Dendritic cell treated with granulocyte-macrophage colony-stimulating factor and Interleukin-4, amounts not matched to agents 40 ng/mL and 50 ng/mL, for 4 days (primary cell): ENCODE results near the gene CACNA2D1.

Source experiments
- H3K27ac Mint-ChIP-seq: one replicate; pipeline ENCODE4 v1.8.0; 2022; ENCODE audit warnings: mild to moderate bottlenecking, mixed read lengths
- H3K27me3 Mint-ChIP-seq: one replicate; pipeline ENCODE4 v1.8.0; 2022; ENCODE audit warnings: mild to moderate bottlenecking, mixed read lengths
- H3K36me3 Mint-ChIP-seq: one replicate; pipeline ENCODE4 v1.8.0; 2022; ENCODE audit warnings: low read depth, mixed read lengths
- H3K4me1 Mint-ChIP-seq: one replicate; pipeline ENCODE4 v1.8.0; 2022; ENCODE audit warnings: low read depth, mixed read lengths
- H3K4me3 Mint-ChIP-seq: one replicate; pipeline ENCODE4 v1.8.0; 2022; ENCODE audit warnings: mild to moderate bottlenecking, moderate library complexity, mixed read lengths
- H3K9me3 Mint-ChIP-seq: one replicate; pipeline ENCODE4 v1.8.0; 2022; ENCODE audit warnings: mixed read lengths
- intact Hi-C: fragments of 100-400 bp; cut with micrococcal nuclease; formaldehyde crosslinking; loops from one replicate; pipeline ENCODE4 v1.15.0; 2022

CACNA2D1 gene

DNA sequence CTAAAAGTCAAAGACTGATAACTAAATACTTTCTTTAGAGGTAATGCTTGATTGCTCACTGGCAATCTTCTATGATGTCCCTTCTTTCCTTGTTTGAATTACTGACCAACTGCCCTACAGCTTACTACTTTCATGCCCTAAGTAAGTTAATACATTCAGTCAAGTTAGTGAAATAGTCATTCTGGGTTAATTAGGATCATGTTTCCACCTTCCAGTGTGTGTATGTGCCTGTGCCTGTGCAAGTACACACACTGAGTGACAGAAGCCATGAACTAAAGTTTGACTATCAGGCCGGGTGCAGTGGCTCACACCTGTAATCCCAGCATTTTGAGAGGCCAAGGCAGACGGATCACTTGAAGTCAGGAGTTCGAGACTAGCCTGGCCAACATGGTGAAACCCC lies 187.9 kb downstream of the CACNA2D1 start:
- H3K4me3 Mint-ChIP-seq = no peak overlapping the region
- intact Hi-C loops = no loop called here
- no peaks in the 10 kb centered on the region for H3K9me3 Mint-ChIP-seq
- no peaks in the 10 kb centered on the region for H3K4me1 Mint-ChIP-seq
- no peaks in the 10 kb centered on the region for H3K27me3 Mint-ChIP-seq
- no peaks in the 10 kb centered on the region for H3K36me3 Mint-ChIP-seq
- H3K27ac Mint-ChIP-seq = no peak overlapping the region

DNA sequence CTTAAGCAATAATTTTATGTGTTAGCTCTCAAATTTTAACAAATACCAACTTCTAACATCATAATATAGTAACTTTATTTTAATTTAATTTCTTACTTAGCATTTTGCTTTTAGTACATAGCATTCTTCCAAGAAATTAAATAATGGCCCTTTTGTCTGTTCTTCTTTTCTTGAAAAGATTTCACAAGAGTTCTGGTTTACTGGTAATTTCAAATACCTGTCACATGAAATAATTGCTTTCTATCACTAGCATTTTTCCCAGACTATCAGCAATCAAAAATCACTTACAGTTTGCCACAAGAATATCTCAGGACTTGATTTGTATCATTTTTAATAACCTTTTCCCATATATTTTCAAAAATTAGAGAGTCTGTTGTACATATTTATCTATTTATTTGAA lies 193.0 kb downstream of the CACNA2D1 start:
- intact Hi-C loops = no loop called here
- Mint-ChIP-seq H3K27ac (no peak overlapping the region), H3K9me3 (no peaks in the 10 kb centered on the region), H3K4me3 (no peak overlapping the region), H3K4me1 (no peaks in the 10 kb centered on the region), H3K27me3 (no peaks in the 10 kb centered on the region), H3K36me3 (no peaks in the 10 kb centered on the region)

DNA sequence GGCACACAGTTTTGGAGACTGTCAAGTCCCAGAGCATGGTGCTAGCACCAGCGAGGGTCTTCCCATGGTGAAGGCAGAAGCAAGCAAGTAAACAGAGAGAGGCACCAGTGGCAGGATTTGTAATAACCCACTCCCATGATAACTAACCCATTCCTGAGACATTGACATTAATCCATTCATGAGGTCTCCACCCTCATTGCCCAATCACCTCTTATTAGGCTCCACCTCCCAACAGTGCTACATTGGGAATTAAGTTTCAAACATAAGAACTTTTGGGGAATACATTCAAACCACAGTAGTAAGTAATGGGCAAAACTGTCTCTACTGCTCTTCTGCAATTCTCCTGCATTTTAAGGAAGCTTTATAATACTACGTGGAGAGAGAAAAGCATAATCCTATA lies 193.6 kb downstream of the CACNA2D1 start:
- Mint-ChIP-seq H3K4me3 (no peak overlapping the region), H3K36me3 (no peaks in the 10 kb centered on the region), H3K27me3 (no peaks in the 10 kb centered on the region), H3K4me1 (no peaks in the 10 kb centered on the region), H3K9me3 (no peaks in the 10 kb centered on the region), H3K27ac (no peak overlapping the region)
- intact Hi-C loops = no loop called here

DNA sequence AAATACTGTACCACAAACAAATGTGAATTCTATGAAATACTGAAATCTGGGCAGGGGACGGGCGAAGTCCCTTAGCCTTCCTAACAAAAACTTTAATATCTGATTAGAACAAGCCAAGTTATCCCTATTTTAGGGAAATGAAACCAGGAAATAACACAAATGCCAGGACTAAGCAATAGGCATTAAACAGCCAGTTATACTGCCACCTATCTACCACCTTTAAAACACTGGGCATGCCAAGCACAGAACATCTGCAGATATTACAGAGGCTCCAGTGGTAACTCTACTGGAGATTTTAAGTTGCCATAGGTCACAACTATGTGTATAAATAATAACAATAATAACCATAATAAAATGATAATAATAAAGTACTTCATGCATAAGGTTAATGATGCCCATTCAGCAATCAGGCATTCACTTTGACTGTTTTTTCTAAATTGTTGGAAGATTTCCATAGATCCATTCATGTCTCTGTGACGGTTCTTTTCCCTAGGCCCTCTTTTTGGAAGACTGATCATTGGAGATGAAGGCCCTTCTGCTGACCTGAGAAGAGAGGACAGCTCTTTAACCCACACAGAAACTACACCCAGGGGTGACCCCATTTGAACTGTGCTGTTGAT lies 195.7 kb downstream of the CACNA2D1 start:
- H3K4me1 Mint-ChIP-seq = no peaks in the 10 kb centered on the region
- H3K4me3 Mint-ChIP-seq = no peak overlapping the region
- H3K9me3 Mint-ChIP-seq = no peaks in the 10 kb centered on the region
- no peaks in the 10 kb centered on the region for H3K27me3 Mint-ChIP-seq
- intact Hi-C loops = no loop called here
- no peak overlapping the region for H3K27ac Mint-ChIP-seq
- H3K36me3 Mint-ChIP-seq = no peaks in the 10 kb centered on the region

DNA sequence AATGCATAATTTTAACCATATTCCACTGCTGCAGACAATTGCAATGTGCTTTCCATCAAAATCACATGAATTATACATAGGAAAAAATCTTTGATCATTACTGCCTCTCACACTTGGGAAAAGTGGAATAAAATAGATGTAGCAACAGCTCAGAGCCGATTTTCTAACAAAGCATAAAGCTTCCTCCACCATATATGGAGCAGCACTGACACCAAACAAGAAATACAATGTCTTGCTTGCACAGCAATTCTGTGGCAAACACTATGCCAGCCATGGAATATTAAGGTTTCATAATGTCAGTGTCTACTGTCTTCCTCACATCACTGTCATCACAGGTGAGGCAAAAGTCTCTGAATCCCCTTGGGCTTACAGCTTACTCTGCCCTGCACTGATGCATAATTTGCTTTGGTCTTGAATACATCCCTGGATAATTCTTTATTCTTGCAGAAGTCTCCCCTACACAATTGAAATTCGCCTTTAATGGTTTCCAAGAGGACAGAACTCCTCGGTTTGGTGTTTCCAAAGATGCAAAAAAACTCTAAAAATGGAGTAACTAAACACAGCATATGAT lies 198.5 kb downstream of the CACNA2D1 start:
- no peaks in the 10 kb centered on the region for H3K9me3 Mint-ChIP-seq
- intact Hi-C loops = no loop called here
- H3K4me3 Mint-ChIP-seq = no peak overlapping the region
- no peaks in the 10 kb centered on the region for H3K36me3 Mint-ChIP-seq
- H3K27ac Mint-ChIP-seq = no peak overlapping the region
- no peaks in the 10 kb centered on the region for H3K4me1 Mint-ChIP-seq
- no peaks in the 10 kb centered on the region for H3K27me3 Mint-ChIP-seq

DNA sequence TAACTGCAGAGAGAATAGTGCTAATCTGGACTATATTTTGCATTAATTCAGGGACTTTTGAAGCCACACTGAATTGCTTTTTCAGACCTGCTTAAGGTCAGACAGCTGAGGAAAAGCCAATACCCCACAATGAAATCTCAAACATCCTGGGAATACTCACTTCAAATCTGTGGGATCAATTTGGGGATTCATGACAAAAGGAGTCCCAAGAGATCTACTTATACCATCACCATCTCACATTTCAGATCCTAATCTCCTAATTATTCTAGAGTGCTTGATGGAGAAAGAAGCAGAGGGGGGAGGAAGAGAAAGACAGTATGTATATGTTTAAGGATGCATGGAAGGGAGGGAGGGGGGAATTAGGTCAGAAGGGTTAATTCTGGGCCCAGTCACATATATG lies 202.2 kb downstream of the CACNA2D1 start:
- H3K4me1 Mint-ChIP-seq = no peaks in the 10 kb centered on the region
- intact Hi-C loops = no loop called here
- no peak overlapping the region for H3K27ac Mint-ChIP-seq

DNA sequence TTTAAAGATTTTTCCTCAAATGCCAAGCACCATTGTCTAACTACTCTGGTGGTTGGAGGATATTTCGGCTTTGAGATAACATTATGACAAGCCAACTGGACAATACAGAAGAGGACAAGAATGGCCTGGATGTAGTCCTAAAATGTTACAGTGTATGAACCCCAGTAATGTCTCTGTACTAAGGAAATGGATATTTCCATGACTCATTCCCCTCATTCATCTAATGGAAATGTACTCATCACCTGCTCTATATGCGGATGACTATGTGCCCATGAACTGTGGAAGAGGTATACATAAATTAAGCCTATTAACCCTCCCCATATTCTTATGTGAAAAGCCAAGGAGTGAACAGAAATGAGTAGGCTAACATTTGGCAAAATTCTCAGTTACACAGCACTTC lies 207.9 kb downstream of the CACNA2D1 start:
- Mint-ChIP-seq H3K4me3 (no peak overlapping the region), H3K27me3 (no peaks in the 10 kb centered on the region), H3K27ac (no peak overlapping the region), H3K4me1 (no peaks in the 10 kb centered on the region), H3K9me3 (no peaks in the 10 kb centered on the region), H3K36me3 (no peaks in the 10 kb centered on the region)
- intact Hi-C loops = loop anchor here (2.0 to 10.0 kb wide), 3 partner anchors 191 to 491 kb away; no protein-coding TSS in a partner anchor

More for the DNA sequence above, 202.2 kb downstream of the CACNA2D1 start:
- H3K9me3 Mint-ChIP-seq = no peaks in the 10 kb centered on the region
- no peaks in the 10 kb centered on the region for H3K27me3 Mint-ChIP-seq
- no peaks in the 10 kb centered on the region for H3K36me3 Mint-ChIP-seq
- H3K4me3 Mint-ChIP-seq = no peak overlapping the region

DNA sequence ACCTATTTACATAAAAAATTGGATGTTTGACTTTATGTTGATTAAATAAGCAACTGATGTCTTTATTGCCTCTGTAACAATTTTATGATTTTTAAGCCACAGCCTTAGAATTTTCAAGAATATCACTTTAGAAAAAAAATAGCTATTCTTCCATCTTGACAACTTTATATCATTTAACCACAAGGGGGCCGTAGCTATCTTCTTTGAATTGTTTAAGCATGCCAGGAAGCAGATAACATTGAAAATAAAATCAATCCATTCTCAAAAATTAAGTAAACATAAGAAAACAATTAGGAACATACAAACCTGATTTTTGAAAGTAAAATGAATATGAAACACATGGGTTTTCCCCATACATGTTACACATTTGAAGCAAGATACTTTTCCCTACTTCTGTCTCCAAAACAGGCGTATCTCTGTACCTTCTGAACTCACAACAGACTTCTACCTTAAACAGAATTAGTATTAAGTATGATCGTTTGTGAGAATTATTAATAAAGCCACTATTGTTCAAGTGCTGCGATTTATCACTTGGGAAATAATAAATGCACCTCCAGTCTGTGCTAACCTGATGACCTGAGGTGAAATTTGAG lies 209.0 kb downstream of the CACNA2D1 start:
- no peaks in the 10 kb centered on the region for H3K4me1 Mint-ChIP-seq
- no peaks in the 10 kb centered on the region for H3K9me3 Mint-ChIP-seq
- H3K36me3 Mint-ChIP-seq = no peaks in the 10 kb centered on the region
- no peaks in the 10 kb centered on the region for H3K27me3 Mint-ChIP-seq
- H3K27ac Mint-ChIP-seq = no peak overlapping the region
- H3K4me3 Mint-ChIP-seq = no peak overlapping the region
- intact Hi-C loops = loop anchor here (1.0 to 10.0 kb wide), 4 partner anchors 190 to 492 kb away; no protein-coding TSS in a partner anchor

DNA sequence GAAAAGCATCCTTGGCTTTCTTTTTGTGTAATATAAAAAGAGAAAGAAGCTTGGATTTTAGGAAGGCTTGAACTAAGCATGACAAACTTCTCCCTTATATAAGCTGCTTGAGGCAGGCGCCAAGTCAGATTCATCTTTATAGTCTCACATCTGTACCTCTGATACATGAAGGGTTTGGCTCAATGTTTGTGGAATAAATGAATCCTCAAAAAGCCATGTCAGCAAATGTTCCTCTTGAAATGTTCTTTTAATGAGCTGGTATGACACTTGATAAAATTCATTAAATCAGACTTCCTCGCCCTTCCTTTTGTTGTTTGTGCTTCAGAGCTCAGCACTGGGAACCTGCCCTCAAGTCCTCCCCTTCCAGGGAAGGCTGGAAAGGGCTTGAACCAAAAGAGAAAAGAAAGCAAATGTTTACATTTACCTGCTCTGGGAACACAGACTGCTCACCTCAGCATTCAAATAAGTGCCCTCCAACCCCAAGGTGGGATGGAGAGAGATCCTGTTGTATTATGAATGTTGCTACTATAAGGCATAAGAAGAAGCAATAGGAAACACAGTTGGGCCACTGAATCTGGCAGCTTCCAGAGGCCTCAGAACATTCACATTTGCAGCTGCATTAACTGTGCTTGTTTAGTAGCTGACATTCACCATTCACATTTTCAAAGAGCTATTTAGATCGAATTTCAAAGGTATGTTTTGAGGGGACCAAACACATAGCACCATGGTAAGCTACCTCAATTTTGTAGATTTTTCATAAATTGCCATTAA lies 212.6 kb downstream of the CACNA2D1 start:
- no peak overlapping the region for H3K4me3 Mint-ChIP-seq
- no peaks in the 10 kb centered on the region for H3K9me3 Mint-ChIP-seq
- H3K4me1 Mint-ChIP-seq = no peaks in the 10 kb centered on the region
- H3K27ac Mint-ChIP-seq = no peak overlapping the region
- H3K36me3 Mint-ChIP-seq = no peaks in the 10 kb centered on the region
- intact Hi-C loops = loop anchor here (10.0 kb wide), 2 partner anchors 186 to 374 kb away; no protein-coding TSS in a partner anchor
- no peaks in the 10 kb centered on the region for H3K27me3 Mint-ChIP-seq

DNA sequence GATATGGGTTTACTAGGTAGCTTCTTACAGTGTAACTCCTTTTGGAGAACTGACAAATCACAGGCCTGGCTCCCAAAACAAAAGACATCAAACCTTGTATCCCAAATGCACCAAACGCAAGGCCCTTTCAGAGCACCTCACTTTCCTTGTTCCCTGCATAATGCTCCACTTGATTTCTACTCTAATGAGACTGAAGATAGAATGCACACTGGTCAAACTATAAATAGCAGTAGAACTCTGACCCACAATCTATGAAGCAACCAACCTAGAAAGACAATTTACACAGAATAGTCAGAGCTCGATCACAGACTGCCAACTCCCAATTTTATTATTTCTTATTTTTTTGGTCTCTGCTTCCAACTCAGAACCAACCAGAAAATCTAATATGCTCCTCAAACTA lies 214.4 kb downstream of the CACNA2D1 start:
- H3K4me1 Mint-ChIP-seq = no peaks in the 10 kb centered on the region
- no peak overlapping the region for H3K27ac Mint-ChIP-seq
- H3K4me3 Mint-ChIP-seq = no peak overlapping the region
- H3K36me3 Mint-ChIP-seq = no peaks in the 10 kb centered on the region
- intact Hi-C loops = no loop called here
- H3K27me3 Mint-ChIP-seq = no peaks in the 10 kb centered on the region
- no peaks in the 10 kb centered on the region for H3K9me3 Mint-ChIP-seq

DNA sequence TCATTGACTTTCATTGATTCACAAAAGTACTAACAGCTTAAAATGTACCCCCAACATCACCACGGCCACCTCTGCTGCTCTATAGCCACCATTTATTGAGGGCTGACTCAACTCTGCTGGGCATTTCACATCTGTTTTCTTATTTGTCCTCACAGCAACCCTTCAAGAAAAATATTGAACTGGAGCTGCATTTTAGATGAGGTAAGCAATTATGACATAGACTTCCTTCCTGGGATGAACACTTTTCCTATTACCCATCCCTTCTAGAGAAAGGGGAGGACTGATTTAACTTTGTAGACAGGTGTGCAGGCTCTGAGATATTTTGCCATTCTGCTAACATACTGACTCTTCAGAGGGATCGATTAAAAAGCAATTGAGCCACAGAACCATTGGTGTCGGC lies 217.4 kb downstream of the CACNA2D1 start:
- Mint-ChIP-seq H3K9me3 (no peaks in the 10 kb centered on the region), H3K36me3 (no peaks in the 10 kb centered on the region), H3K4me3 (no peak overlapping the region), H3K27me3 (no peaks in the 10 kb centered on the region), H3K4me1 (no peaks in the 10 kb centered on the region), H3K27ac (no peak overlapping the region)
- intact Hi-C loops = no loop called here

DNA sequence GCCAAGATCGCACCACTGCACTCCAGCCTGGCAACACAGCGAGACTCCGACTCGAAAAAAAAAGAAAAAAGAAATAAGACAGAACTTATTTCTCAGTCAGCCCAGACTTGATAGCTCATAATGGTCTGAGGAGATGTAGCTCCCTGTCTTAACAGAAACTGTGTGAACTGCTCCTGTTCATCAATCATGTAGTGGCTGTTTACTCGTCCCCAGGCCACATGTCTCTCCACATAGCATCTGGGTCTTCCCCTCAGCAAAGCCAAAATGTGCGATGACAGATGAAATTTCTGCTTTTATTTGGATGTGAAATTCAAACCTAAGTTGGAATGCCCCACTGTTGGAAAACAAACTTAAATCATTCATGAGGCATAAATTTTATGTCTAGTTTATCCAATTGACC lies 219.0 kb downstream of the CACNA2D1 start:
- no peaks in the 10 kb centered on the region for H3K27me3 Mint-ChIP-seq
- intact Hi-C loops = no loop called here
- no peaks in the 10 kb centered on the region for H3K9me3 Mint-ChIP-seq
- H3K27ac Mint-ChIP-seq = no peak overlapping the region
- H3K36me3 Mint-ChIP-seq = no peaks in the 10 kb centered on the region
- H3K4me1 Mint-ChIP-seq = no peaks in the 10 kb centered on the region
- no peak overlapping the region for H3K4me3 Mint-ChIP-seq

DNA sequence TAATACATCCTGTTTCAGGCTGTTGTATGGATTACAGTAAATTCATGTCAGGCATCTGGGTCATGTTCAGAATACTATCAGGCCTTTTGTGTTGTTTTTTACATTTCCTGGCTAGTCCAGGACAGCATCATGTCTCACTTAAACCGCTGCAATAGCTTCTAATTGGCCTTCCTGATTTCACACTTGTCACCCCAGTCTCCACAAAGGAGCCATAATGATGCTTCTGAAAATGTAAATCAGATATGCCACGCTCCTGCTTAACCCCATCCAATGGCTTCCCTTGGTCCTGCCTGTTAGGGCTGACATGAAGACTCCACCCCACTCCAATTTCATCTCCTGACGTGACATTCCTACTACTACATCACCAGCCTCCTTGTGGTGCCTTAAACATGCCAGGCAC lies 220.0 kb downstream of the CACNA2D1 start:
- intact Hi-C loops = no loop called here
- no peaks in the 10 kb centered on the region for H3K9me3 Mint-ChIP-seq
- H3K27ac Mint-ChIP-seq = no peak overlapping the region
- H3K4me3 Mint-ChIP-seq = no peak overlapping the region
- H3K27me3 Mint-ChIP-seq = no peaks in the 10 kb centered on the region
- H3K4me1 Mint-ChIP-seq = no peaks in the 10 kb centered on the region
- no peaks in the 10 kb centered on the region for H3K36me3 Mint-ChIP-seq

DNA sequence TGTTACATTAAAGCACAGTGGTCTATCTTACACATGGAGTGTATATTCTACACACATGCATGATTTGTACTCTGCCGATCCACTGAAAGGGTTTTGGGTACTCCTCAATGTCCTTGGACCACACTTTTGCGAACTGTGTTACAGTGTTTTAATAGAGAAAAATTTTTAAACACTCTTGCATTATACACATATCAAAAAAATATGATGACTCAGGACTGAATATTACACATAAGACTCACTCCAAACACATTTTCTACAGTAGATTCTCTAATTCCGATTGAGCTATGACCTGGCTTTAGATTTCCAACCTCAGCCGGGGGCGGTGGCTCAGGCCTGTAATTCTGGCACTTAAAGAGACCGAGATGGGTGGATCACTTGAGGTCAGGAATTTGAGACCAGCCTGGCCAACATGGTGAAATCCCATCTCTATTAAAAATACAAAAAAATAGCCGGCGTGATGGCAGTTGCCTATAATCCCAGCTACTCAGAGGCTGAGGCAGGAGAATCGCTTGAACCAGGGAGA lies 222.4 kb downstream of the CACNA2D1 start:
- Mint-ChIP-seq H3K4me3 (no peak overlapping the region), H3K27ac (no peak overlapping the region), H3K36me3 (no peaks in the 10 kb centered on the region), H3K27me3 (no peaks in the 10 kb centered on the region), H3K9me3 (no peaks in the 10 kb centered on the region), H3K4me1 (no peaks in the 10 kb centered on the region)
- intact Hi-C loops = no loop called here
